Glutamatergic neuron (in vitro differentiated cells): ENCODE results near the gene BOD1. TPM values are rescaled to one million over a fixed set of nuclear protein-coding genes. Genes with fewer than 3 reads are reported as not detected.
A peak's percentile ranks its signal among the peaks of the same experiment; 100 is the strongest.

Experiments used
- DNase-seq: peaks from one replicate; pipeline ENCODE4 v3.0.0; 2022
- H3K27ac Mint-ChIP-seq: one replicate; pipeline ENCODE4 v1.8.0; 2020; ENCODE audit warnings: mild to moderate bottlenecking, mixed read lengths, inconsistent platforms; ENCODE audit not compliant: unreplicated experiment
- H3K27me3 Mint-ChIP-seq: one replicate; pipeline ENCODE4 v1.8.0; 2020; ENCODE audit warnings: mild to moderate bottlenecking, moderate library complexity, mixed read lengths, inconsistent platforms; ENCODE audit not compliant: unreplicated experiment
- H3K36me3 Mint-ChIP-seq: one replicate; pipeline ENCODE4 v1.8.0; 2020; ENCODE audit warnings: mild to moderate bottlenecking, mixed read lengths, inconsistent platforms; ENCODE audit not compliant: unreplicated experiment
- H3K4me1 Mint-ChIP-seq: one replicate; pipeline ENCODE4 v1.8.0; 2020; ENCODE audit warnings: mild to moderate bottlenecking, low read depth, mixed read lengths, inconsistent platforms; ENCODE audit not compliant: unreplicated experiment
- H3K4me3 Mint-ChIP-seq: one replicate; pipeline ENCODE4 v1.8.0; 2020; ENCODE audit warnings: mild to moderate bottlenecking, mixed read lengths, inconsistent platforms; ENCODE audit not compliant: unreplicated experiment
- H3K9me3 Mint-ChIP-seq: one replicate; pipeline ENCODE4 v1.8.0; 2020; ENCODE audit warnings: mild to moderate bottlenecking, moderate library complexity, mixed read lengths, inconsistent platforms; ENCODE audit not compliant: unreplicated experiment
- total RNA-seq: library from RNA; stranded (reverse); fragmentation: NEBNext Ultra II Directional; extraction: Animal tissue kit (Norgen Biotek cat#: 25700); gene quantifications from one replicate; pipeline ENCODE4 v1.2.1, GENCODE V29; 2021; ENCODE audit not compliant: unreplicated experiment
- TF ChIP-seq, protein P1 (sequence below): fragments of 200-600 bp; sonication (generic); IDR thresholded peaks from one replicate; pipeline ENCODE4 v1.5.0; 2021; ENCODE audit not compliant: partially characterized antibody, unreplicated experiment

BOD1 gene
- total RNA-seq, 1 donor from 2014 or later, result 62.7 TPM

DNA sequence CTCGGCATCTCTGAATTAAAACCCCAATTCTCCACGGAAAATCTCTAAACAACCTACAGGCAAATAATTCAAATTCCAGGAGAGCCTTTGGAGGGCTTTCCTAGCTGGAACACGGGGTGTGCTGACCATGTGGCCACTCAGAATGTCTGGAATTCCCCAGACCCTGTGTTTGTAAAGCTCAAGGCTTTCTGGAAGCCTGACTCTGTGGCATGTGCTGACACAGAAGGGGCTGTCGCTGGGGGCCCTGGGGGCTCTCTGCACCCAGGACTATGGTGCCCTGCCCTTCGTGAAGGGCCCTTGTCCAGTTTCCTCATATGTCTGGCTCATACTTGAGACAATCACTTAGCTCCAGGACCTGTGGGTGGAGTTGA, 29.0 kb upstream of the BOD1 start:
- H3K9me3 Mint-ChIP-seq, result peaks cover 2% of the 10 kb centered on the region
- no peak for DNase-seq
- TF ChIP-seq, protein P1, sequence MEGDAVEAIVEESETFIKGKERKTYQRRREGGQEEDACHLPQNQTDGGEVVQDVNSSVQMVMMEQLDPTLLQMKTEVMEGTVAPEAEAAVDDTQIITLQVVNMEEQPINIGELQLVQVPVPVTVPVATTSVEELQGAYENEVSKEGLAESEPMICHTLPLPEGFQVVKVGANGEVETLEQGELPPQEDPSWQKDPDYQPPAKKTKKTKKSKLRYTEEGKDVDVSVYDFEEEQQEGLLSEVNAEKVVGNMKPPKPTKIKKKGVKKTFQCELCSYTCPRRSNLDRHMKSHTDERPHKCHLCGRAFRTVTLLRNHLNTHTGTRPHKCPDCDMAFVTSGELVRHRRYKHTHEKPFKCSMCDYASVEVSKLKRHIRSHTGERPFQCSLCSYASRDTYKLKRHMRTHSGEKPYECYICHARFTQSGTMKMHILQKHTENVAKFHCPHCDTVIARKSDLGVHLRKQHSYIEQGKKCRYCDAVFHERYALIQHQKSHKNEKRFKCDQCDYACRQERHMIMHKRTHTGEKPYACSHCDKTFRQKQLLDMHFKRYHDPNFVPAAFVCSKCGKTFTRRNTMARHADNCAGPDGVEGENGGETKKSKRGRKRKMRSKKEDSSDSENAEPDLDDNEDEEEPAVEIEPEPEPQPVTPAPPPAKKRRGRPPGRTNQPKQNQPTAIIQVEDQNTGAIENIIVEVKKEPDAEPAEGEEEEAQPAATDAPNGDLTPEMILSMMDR, result no peak
- peaks cover 28% of the 10 kb centered on the region for H3K4me1 Mint-ChIP-seq
- H3K27ac Mint-ChIP-seq, result no peak overlapping the region
- no peak overlapping the region for H3K4me3 Mint-ChIP-seq
- H3K36me3 Mint-ChIP-seq, result no peaks in the 10 kb centered on the region
- peaks cover 2% of the 10 kb centered on the region for H3K27me3 Mint-ChIP-seq

DNA sequence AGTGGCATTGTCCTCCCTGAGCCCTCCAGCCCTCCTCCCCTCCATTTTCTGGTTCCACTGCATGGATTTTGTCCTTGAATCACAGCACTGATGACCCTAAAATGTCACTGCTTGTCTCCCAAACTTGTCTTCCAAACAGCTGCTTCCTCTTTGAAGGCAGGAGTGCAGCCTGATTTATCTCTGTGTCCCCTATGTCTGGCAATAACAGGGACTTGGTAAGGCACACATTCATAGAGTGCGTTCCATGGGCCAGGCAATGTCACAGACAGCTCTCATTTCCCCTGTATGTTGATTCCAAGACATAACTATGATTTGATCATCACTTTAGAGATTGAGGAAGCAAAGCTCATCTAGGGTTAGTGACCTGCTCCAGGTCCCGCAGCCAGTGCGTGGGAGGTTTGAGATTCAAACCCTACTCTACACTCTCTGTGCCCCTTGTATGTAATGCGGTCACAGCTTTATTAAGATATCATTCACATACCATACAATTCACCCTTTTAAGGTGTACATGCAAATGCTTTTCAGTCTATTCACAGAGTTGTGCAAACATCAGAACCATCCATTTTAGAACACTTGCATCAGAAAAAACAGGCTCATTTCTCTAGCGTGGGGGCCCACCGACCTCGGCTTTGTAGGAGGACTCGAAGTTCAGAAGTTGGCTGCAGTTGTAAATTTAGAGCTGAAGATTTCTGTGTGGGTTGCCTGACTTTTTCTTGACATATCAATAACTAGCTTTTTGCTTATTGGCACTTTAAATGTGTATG, 28.4 kb upstream of the BOD1 start:
- Mint-ChIP-seq H3K27me3 (peaks cover 2% of the 10 kb centered on the region), H3K4me1 (peaks cover 28% of the 10 kb centered on the region), H3K36me3 (no peaks in the 10 kb centered on the region), H3K27ac (no peak overlapping the region), H3K4me3 (no peak overlapping the region), H3K9me3 (peaks cover 2% of the 10 kb centered on the region)
- TF ChIP-seq, protein P1, result no peak
- DNase-seq, result no peak

DNA sequence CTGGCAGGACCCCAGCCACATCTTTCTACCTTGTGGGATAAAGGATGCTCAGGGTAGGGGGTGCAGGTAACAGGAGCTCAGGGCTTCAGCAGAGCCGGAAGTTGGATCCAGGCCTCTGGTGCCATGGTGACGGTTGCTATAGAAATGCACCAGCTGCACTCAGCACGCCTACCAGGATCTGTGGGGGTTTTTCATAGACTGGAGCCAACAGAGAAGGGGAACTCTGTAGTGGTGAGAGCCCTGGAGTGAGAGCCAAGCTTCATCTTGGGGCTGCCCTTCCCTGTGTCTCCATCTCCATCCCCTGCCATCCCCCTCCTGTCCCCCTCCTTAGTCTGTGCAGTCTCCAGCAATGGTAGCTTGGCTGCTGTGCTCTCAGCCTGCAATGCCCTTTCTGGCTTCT, 27.5 kb upstream of the BOD1 start:
- H3K36me3 Mint-ChIP-seq, result no peaks in the 10 kb centered on the region
- H3K4me3 Mint-ChIP-seq, result no peak overlapping the region
- peaks cover 2% of the 10 kb centered on the region for H3K27me3 Mint-ChIP-seq
- peaks cover 33% of the 10 kb centered on the region for H3K4me1 Mint-ChIP-seq
- TF ChIP-seq, protein P1, result no peak
- H3K27ac Mint-ChIP-seq, result peak overlapping the region; percentile 17
- peaks cover 3% of the 10 kb centered on the region for H3K9me3 Mint-ChIP-seq
- DNase-seq, result peak; percentile 66

DNA sequence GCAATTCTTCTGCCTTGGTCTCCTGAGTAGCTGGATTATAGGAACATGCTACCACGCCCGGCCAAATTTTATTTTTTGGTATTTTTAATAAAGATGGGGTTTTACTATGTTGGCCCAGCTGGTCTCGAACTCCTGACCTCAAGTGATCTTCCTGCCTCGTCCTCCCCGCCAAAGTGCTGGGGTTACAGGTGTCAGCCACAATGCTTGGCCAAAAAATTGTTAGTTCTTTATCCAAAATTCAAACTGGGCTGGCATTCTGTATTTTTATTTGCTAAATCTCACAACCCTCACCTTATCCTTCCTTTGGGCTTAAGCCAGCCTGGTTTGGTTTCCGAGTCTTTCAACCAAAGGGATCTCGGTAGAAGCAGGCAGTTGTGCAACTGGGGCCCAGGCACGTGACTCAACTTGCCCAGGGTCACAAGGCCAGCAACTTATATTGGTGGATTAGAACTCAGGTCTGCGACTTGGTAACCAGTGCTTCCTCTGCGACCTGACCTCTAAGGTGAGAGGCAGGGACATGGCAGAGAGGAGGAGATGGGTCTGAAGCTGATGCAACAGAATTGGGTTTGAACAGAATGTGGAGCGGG, 26.5 kb upstream of the BOD1 start:
- H3K4me1 Mint-ChIP-seq, result peaks cover 41% of the 10 kb centered on the region
- H3K36me3 Mint-ChIP-seq, result no peaks in the 10 kb centered on the region
- no peak overlapping the region for H3K27ac Mint-ChIP-seq
- no peak overlapping the region for H3K4me3 Mint-ChIP-seq
- TF ChIP-seq, protein P1, result no peak
- H3K27me3 Mint-ChIP-seq, result peaks cover 2% of the 10 kb centered on the region
- peaks cover 3% of the 10 kb centered on the region for H3K9me3 Mint-ChIP-seq
- no peak for DNase-seq

DNA sequence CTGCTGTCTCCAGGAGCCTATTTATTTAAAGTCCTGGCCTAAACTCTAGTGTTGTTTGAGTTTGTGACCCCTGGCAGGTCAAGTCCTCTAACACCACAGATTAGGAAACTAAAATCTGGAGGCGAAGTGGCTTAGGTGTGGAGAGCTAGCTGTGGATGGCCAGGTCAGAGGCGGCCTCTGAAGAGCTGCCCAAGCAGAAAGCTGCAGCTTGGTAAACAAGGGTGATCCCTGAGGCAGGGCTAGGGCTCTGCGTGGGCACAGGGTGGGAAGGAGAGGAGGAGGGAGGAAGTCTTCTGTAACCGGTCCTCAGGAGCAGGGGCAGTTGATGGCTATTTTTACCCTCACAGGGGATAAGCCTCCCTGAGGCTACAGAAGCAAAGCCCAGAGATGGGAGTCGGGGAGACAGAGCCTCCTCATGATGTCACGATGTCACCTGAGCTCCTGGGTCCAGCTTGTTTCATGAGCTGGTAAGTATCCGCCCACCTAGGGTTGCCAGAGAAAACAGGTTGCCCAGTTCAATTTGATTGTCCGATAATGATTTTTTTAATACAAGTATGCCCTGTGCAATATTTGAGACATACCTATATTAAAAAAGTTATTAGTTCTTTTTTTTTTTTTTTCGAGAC, 25.9 kb upstream of the BOD1 start:
- Mint-ChIP-seq H3K27me3 (peaks cover 2% of the 10 kb centered on the region), H3K9me3 (peaks cover 3% of the 10 kb centered on the region), H3K36me3 (no peaks in the 10 kb centered on the region), H3K4me1 (peaks cover 41% of the 10 kb centered on the region), H3K4me3 (no peak overlapping the region), H3K27ac (no peak overlapping the region)
- no peak for DNase-seq
- TF ChIP-seq, protein P1, result no peak
